ENCODE data around the gene LRSAM1. TPM values are rescaled to one million over a fixed set of nuclear protein-coding genes. Genes with fewer than 3 reads are reported as not detected.

LRSAM1 gene
- total RNA-seq, 1 donor from 2014 or later, result 6.7 TPM

- Mint-ChIP-seq H3K27ac (no peak overlapping the region), H3K27me3 (ENCODE audit: insufficient read depth, low read depth) (peaks cover 8% of the 10 kb centered on the region), H3K4me3 (no peak overlapping the region), H3K9me3 (no peaks in the 10 kb centered on the region), H3K36me3 (peaks cover 9% of the 10 kb centered on the region), H3K4me1 (peaks cover 4% of the 10 kb centered on the region)
- Histone ChIP-seq H3K4me3 (no peak overlapping the region), H3K27ac (no peak overlapping the region), H2AFZ (replicated peaks) (no peak overlapping the region), H3K9ac (no peak overlapping the region), H3K9me3 (ENCODE audit: low read depth) (no peaks in the 10 kb centered on the region), H4K20me1 (ENCODE audit: low read depth) (no peaks in the 10 kb centered on the region), H3K4me1 (peaks cover 6% of the 10 kb centered on the region), H3K79me2 (ENCODE audit: low read depth) (peaks cover 6% of the 10 kb centered on the region), H3F3A (ENCODE audit: low read depth) (no peaks in the 10 kb centered on the region), H3K36me3 (no peaks in the 10 kb centered on the region), H3K27me3 (no peaks in the 10 kb centered on the region), H3K4me2 (no peak overlapping the region)
- no peak for DNase-seq (ENCODE audit: low spot score)
- TF ChIP-seq EZH2phosphoT487 (IDR thresholded peaks at IDR 0.05) (no peak), EZH2 (IDR thresholded peaks at IDR 0.05) (no peak), CTCF (IDR thresholded peaks at IDR 0.05) (no peak)
Observed at GRCh38 chr9:127417131-127418036, 33.9 kb upstream of the LRSAM1 start.

GRCh38 chr9:127418037-127418471, 33.3 kb upstream of the LRSAM1 start:
- no peak overlapping the region for H3K27ac Mint-ChIP-seq
- H3K4me1 Mint-ChIP-seq, result peaks cover 11% of the 10 kb centered on the region
- Histone ChIP-seq H3K27me3 (no peaks in the 10 kb centered on the region), H3F3A (ENCODE audit: low read depth) (no peaks in the 10 kb centered on the region), H3K9me3 (ENCODE audit: low read depth) (no peaks in the 10 kb centered on the region), H3K79me2 (ENCODE audit: low read depth) (peaks cover 13% of the 10 kb centered on the region), H3K4me3 (no peak overlapping the region), H3K27ac (no peak overlapping the region), H3K4me1 (peaks cover 12% of the 10 kb centered on the region), H3K9ac (no peak overlapping the region), H2AFZ (replicated peaks) (no peak overlapping the region), H3K4me2 (no peak overlapping the region), H3K36me3 (no peaks in the 10 kb centered on the region), H4K20me1 (ENCODE audit: low read depth) (no peaks in the 10 kb centered on the region)
- H3K4me3 Mint-ChIP-seq, result no peak overlapping the region
- H3K27me3 Mint-ChIP-seq (ENCODE audit: insufficient read depth, low read depth), result peaks cover 8% of the 10 kb centered on the region
- no peak for TF ChIP-seq EZH2phosphoT487 (IDR thresholded peaks at IDR 0.05)
- TF ChIP-seq CTCF (IDR thresholded peaks at IDR 0.05), result peak; percentile 44
- peak; percentile 59 for DNase-seq (ENCODE audit: low spot score)
- peaks cover 9% of the 10 kb centered on the region for H3K36me3 Mint-ChIP-seq
- no peaks in the 10 kb centered on the region for H3K9me3 Mint-ChIP-seq

GRCh38 chr9:127419348-127419747, 32.0 kb upstream of the LRSAM1 start:
- H3K4me3 Mint-ChIP-seq, result no peak overlapping the region
- Histone ChIP-seq H2AFZ (replicated peaks) (no peak overlapping the region), H3K4me3 (no peak overlapping the region), H3K27ac (no peak overlapping the region), H3K4me1 (peaks cover 14% of the 10 kb centered on the region), H3F3A (ENCODE audit: low read depth) (no peaks in the 10 kb centered on the region), H3K4me2 (no peak overlapping the region), H3K79me2 (ENCODE audit: low read depth) (peaks cover 19% of the 10 kb centered on the region), H4K20me1 (ENCODE audit: low read depth) (no peaks in the 10 kb centered on the region), H3K9me3 (ENCODE audit: low read depth) (no peaks in the 10 kb centered on the region), H3K36me3 (no peaks in the 10 kb centered on the region), H3K9ac (no peak overlapping the region), H3K27me3 (no peaks in the 10 kb centered on the region)
- no peaks in the 10 kb centered on the region for H3K9me3 Mint-ChIP-seq
- H3K27me3 Mint-ChIP-seq (ENCODE audit: insufficient read depth, low read depth), result peaks cover 10% of the 10 kb centered on the region
- H3K4me1 Mint-ChIP-seq, result peaks cover 19% of the 10 kb centered on the region
- no peak overlapping the region for H3K27ac Mint-ChIP-seq
- DNase-seq (ENCODE audit: low spot score), result no peak
- H3K36me3 Mint-ChIP-seq, result peaks cover 2% of the 10 kb centered on the region
- TF ChIP-seq CTCF (IDR thresholded peaks at IDR 0.05) (no peak), EZH2 (IDR thresholded peaks at IDR 0.05) (no peak), EZH2phosphoT487 (IDR thresholded peaks at IDR 0.05) (no peak)
